ENCODE data around the gene TMEM42.

The TMEM42 gene

GRCh38 chr3:44913868-44914468 lies 52.3 kb downstream of the TMEM42 start:
- DNase-seq = peak; percentile 53 to 55

GRCh38 chr3:44914936-44915335 lies 53.2 kb downstream of the TMEM42 start:
- no peak for DNase-seq

All from activated CD4-positive, alpha-beta T cell treated with anti-CD3 and anti-CD28 coated beads, Interleukin-2, amount 50 U/mL, for 4 hours (primary cell).